ENCODE results near the gene MAP3K2. TPM values are rescaled to one million over a fixed set of nuclear protein-coding genes. Genes with fewer than 3 reads are reported as not detected.

The MAP3K2 gene
- total RNA-seq, 1 experiment from 2014 or later, result 54.6 TPM

DNA sequence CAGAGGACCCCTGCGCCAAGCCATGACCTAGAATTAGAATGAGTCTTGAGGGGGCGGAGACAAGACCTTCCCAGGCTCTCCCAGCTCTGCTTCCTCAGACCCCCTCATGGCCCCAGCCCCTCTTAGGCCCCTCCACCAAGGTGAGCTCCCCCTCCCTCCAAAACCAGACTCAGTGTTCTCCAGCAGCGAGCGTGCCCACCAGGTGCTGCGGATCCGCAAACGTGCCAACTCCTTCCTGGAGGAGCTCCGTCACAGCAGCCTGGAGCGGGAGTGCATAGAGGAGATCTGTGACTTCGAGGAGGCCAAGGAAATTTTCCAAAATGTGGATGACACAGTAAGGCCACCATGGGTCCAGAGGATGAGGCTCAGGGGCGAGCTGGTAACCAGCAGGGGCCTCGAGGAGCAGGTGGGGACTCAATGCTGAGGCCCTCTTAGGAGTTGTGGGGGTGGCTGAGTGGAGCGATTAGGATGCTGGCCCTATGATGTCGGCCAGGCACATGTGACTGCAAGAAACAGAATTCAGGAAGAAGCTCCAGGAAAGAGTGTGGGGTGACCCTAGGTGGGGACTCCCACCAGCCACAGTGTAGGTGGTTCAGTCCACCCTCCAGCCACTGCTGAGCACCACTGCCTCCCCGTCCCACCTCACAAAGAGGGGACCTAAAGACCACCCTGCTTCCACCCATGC, 33.5 kb upstream of the MAP3K2 start:
- H3K4me2 ChIP-seq (ENCODE audit: low read length), result no peak overlapping the region
- no peaks in the 10 kb centered on the region for H3K79me2 ChIP-seq (ENCODE audit: low read length)
- H3K36me3 ChIP-seq (ENCODE audit: low read depth, low read length), result no peaks in the 10 kb centered on the region
- ChIA-PET POLR2A (ENCODE audit: unreplicated experiment) (no interaction called here), CTCF (no interaction called here)
- no peak overlapping the region for H3K9ac ChIP-seq (ENCODE audit: low read length)
- H3K27me3 ChIP-seq (ENCODE audit: low read length), result peaks cover 6% of the 10 kb centered on the region
- H3K4me1 ChIP-seq (ENCODE audit: insufficient read depth, low read length), result peaks cover 8% of the 10 kb centered on the region; the same call in 1 of the 2 replicates
- no peak for ATAC-seq
- DNase-seq, result no peak
- no peaks in the 10 kb centered on the region for H4K20me1 ChIP-seq (ENCODE audit: low read length)
- no peak overlapping the region for H2AFZ ChIP-seq (ENCODE audit: low read length)
- no TSS peak for BruUV-seq (replicated peaks)
- no peak overlapping the region for H3K4me3 ChIP-seq (ENCODE audit: low read length)
- no peaks in the 10 kb centered on the region for H3K9me2 ChIP-seq (replicated peaks; ENCODE audit: low read length)
- no peaks in the 10 kb centered on the region for H3F3A ChIP-seq (ENCODE audit: low read length, unreplicated experiment)
- TF ChIP-seq EZH2 (IDR thresholded peaks at IDR 0.05; ENCODE audit: low read length, unreplicated experiment) (no peak), EZH2phosphoT487 (IDR thresholded peaks at IDR 0.05; ENCODE audit: borderline replicate concordance, low read length) (no peak)
- TF ChIP-seq, protein P1, sequence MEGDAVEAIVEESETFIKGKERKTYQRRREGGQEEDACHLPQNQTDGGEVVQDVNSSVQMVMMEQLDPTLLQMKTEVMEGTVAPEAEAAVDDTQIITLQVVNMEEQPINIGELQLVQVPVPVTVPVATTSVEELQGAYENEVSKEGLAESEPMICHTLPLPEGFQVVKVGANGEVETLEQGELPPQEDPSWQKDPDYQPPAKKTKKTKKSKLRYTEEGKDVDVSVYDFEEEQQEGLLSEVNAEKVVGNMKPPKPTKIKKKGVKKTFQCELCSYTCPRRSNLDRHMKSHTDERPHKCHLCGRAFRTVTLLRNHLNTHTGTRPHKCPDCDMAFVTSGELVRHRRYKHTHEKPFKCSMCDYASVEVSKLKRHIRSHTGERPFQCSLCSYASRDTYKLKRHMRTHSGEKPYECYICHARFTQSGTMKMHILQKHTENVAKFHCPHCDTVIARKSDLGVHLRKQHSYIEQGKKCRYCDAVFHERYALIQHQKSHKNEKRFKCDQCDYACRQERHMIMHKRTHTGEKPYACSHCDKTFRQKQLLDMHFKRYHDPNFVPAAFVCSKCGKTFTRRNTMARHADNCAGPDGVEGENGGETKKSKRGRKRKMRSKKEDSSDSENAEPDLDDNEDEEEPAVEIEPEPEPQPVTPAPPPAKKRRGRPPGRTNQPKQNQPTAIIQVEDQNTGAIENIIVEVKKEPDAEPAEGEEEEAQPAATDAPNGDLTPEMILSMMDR (conservative IDR thresholded peaks at IDR 0.05; ENCODE audit: low read depth, low read length), result no peak
- intact Hi-C loops (cut with micrococcal nuclease), result no loop called here
- no peak overlapping the region for H3K27ac ChIP-seq (ENCODE audit: low read length)
- no peaks in the 10 kb centered on the region for H3K9me3 ChIP-seq (ENCODE audit: low read length)

DNA sequence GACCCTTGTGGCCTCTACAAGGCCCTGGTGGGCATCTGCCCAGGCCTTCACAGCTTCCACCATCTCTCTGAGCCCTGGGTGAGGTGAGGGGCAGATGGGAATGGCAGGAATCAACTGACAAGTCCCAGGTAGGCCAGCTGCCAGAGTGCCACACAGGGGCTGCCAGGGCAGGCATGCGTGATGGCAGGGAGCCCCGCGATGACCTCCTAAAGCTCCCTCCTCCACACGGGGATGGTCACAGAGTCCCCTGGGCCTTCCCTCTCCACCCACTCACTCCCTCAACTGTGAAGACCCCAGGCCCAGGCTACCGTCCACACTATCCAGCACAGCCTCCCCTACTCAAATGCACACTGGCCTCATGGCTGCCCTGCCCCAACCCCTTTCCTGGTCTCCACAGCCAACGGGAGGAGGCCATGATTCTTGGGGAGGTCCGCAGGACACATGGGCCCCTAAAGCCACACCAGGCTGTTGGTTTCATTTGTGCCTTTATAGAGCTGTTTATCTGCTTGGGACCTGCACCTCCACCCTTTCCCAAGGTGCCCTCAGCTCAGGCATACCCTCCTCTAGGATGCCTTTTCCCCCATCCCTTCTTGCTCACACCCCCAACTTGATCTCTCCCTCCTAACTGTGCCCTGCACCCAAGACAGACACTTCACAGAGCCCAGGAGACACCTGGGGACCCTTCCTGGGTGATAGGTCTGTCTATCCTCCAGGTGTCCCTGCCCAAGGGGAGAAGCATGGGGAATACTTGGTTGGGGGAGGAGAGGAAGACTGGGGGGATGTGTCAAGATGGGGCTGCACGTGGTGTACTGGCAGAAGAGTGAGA, 32.5 kb upstream of the MAP3K2 start:
- CTCF ChIA-PET, result no interaction called here
- intact Hi-C loops (cut with micrococcal nuclease), result no loop called here
- BruUV-seq (replicated peaks), result no TSS peak

More for the DNA sequence above, 32.5 kb upstream of the MAP3K2 start:
- Histone ChIP-seq H3K4me2 (ENCODE audit: low read length) (no peak overlapping the region), H3K9me3 (ENCODE audit: low read length) (no peaks in the 10 kb centered on the region), H3K27me3 (ENCODE audit: low read length) (peaks cover 6% of the 10 kb centered on the region), H4K20me1 (ENCODE audit: low read length) (no peaks in the 10 kb centered on the region), H3K9me2 (replicated peaks; ENCODE audit: low read length) (no peaks in the 10 kb centered on the region), H2AFZ (ENCODE audit: low read length) (no peak overlapping the region), H3K4me1 (ENCODE audit: insufficient read depth, low read length) (peaks cover 15% of the 10 kb centered on the region; the same call in 1 of the 2 replicates), H3K79me2 (ENCODE audit: low read length) (no peaks in the 10 kb centered on the region), H3K9ac (ENCODE audit: low read length) (no peak overlapping the region), H3K36me3 (ENCODE audit: low read depth, low read length) (no peaks in the 10 kb centered on the region), H3K4me3 (ENCODE audit: low read length) (no peak overlapping the region), H3K27ac (ENCODE audit: low read length) (no peak overlapping the region), H3F3A (ENCODE audit: low read length, unreplicated experiment) (no peaks in the 10 kb centered on the region)
- ATAC-seq, result no peak
- POLR2A ChIA-PET (ENCODE audit: unreplicated experiment), result no interaction called here
- no peak for TF ChIP-seq EZH2phosphoT487 (IDR thresholded peaks at IDR 0.05; ENCODE audit: borderline replicate concordance, low read length)
- TF ChIP-seq EZH2 (IDR thresholded peaks at IDR 0.05; ENCODE audit: low read length, unreplicated experiment), result no peak
- TF ChIP-seq, protein P1 (conservative IDR thresholded peaks at IDR 0.05; ENCODE audit: low read depth, low read length), result no peak
- no peak for DNase-seq

All from PC-3 (cell line).